ENCODE results near the gene ANKRA2.
"Not testable (repeated sequence)": the region's sequence is repeated elsewhere in the genome, so short reads cannot be mapped to it uniquely, and the experiment has no call there.

Gene ANKRA2

GRCh38 chr5:73550016-73550415, 15.4 kb downstream of the ANKRA2 start:
- DNase-seq (ENCODE audit: low read depth in 2 of 2) = no peak

- no peak for DNase-seq (ENCODE audit: low read depth in 2 of 2)
Measured at GRCh38 chr5:73545403-73545779, 20.0 kb downstream of the ANKRA2 start.

GRCh38 chr5:73544429-73545402, 20.7 kb downstream of the ANKRA2 start:
- no peak for DNase-seq (ENCODE audit: low read depth in 2 of 2)

GRCh38 chr5:73542020-73542419, 23.4 kb downstream of the ANKRA2 start:
- DNase-seq (ENCODE audit: low read depth in 2 of 2) = no peak

GRCh38 chr5:73540192-73540591, 25.2 kb downstream of the ANKRA2 start:
- DNase-seq (ENCODE audit: low read depth in 2 of 2) = no peak

- DNase-seq (ENCODE audit: low read depth in 2 of 2) = no peak
Measured at GRCh38 chr5:73539730-73540129, 25.7 kb downstream of the ANKRA2 start.

- DNase-seq (ENCODE audit: low read depth in 2 of 2) = no peak
Measured at GRCh38 chr5:73534971-73535370, 30.5 kb downstream of the ANKRA2 start.

- no peak for DNase-seq (ENCODE audit: low read depth in 2 of 2)
Measured at GRCh38 chr5:73534011-73534644, 31.3 kb downstream of the ANKRA2 start.

GRCh38 chr5:73532195-73532594, 33.2 kb downstream of the ANKRA2 start:
- DNase-seq (ENCODE audit: low read depth in 2 of 2) = no peak

- no peak for DNase-seq (ENCODE audit: low read depth in 2 of 2)
Measured at GRCh38 chr5:73531356-73531755, 34.1 kb downstream of the ANKRA2 start.

GRCh38 chr5:73529081-73529480, 36.4 kb downstream of the ANKRA2 start:
- no peak for DNase-seq (ENCODE audit: low read depth in 2 of 2)

GRCh38 chr5:73528248-73528647, 37.2 kb downstream of the ANKRA2 start:
- no peak for DNase-seq (ENCODE audit: low read depth in 2 of 2)

- no peak for DNase-seq (ENCODE audit: low read depth in 2 of 2)
Measured at GRCh38 chr5:73525606-73526203, 39.7 kb downstream of the ANKRA2 start.

- no peak for DNase-seq (ENCODE audit: low read depth in 2 of 2)
Measured at GRCh38 chr5:73523861-73524260, 41.6 kb downstream of the ANKRA2 start.

- DNase-seq (ENCODE audit: low read depth in 2 of 2) = no peak
Measured at GRCh38 chr5:73522989-73523388, 42.5 kb downstream of the ANKRA2 start.

- peak in 1 of 2 donors; percentile 42 for DNase-seq (ENCODE audit: low read depth in 2 of 2)
Measured at GRCh38 chr5:73519531-73520283, 45.7 kb downstream of the ANKRA2 start.

GRCh38 chr5:73515232-73515631, 50.2 kb downstream of the ANKRA2 start:
- no peak for DNase-seq (ENCODE audit: low read depth in 2 of 2)

GRCh38 chr5:73514418-73514817, 51.0 kb downstream of the ANKRA2 start:
- no peak for DNase-seq (ENCODE audit: low read depth in 2 of 2)

- no peak for DNase-seq (ENCODE audit: low read depth in 2 of 2)
Measured at GRCh38 chr5:73513996-73514395, 51.4 kb downstream of the ANKRA2 start.

GRCh38 chr5:73508521-73508920, 56.9 kb downstream of the ANKRA2 start:
- DNase-seq (ENCODE audit: low read depth in 2 of 2) = not testable (repeated sequence)

- DNase-seq (ENCODE audit: low read depth in 2 of 2) = no peak
Measured at GRCh38 chr5:73507062-73507461, 58.4 kb downstream of the ANKRA2 start.

GRCh38 chr5:73506459-73506955, 58.9 kb downstream of the ANKRA2 start:
- DNase-seq (ENCODE audit: low read depth in 2 of 2) = no peak

All from stimulated activated CD4-positive, alpha-beta T cell treated with anti-CD3 and anti-CD28 coated beads, Interleukin-1b, Interleukin-23, amount 100 ng/mL, for 1 hour (primary cell).